GM19193 (cell line): Measurements from ENCODE around the gene TSPAN18.

Experiments used
- POLR2A ChIP-seq: IDR thresholded peaks from 4 replicates; pipeline ENCODE4 v1.6.1; 2011; ENCODE audit not compliant: insufficient read depth, insufficient read length; ENCODE audit errors: extremely low read depth

TSPAN18 gene

GRCh38 chr11:44785856-44786607 is 59.3 kb downstream of the TSPAN18 start:
- TF ChIP-seq POLR2A, result no peak

GRCh38 chr11:44787070-44787469 is 60.3 kb downstream of the TSPAN18 start:
- TF ChIP-seq POLR2A, result no peak

GRCh38 chr11:44787981-44788380 is 61.2 kb downstream of the TSPAN18 start:
- TF ChIP-seq POLR2A, result no peak

- TF ChIP-seq POLR2A, result no peak
Measured at GRCh38 chr11:44788536-44789261, 61.9 kb downstream of the TSPAN18 start.

- TF ChIP-seq POLR2A, result no peak
Measured at GRCh38 chr11:44789496-44789895, 62.7 kb downstream of the TSPAN18 start.

- TF ChIP-seq POLR2A, result no peak
Measured at GRCh38 chr11:44790211-44790610, 63.4 kb downstream of the TSPAN18 start.

- no peak for TF ChIP-seq POLR2A
Measured at GRCh38 chr11:44791316-44791925, 64.7 kb downstream of the TSPAN18 start.

GRCh38 chr11:44792171-44792570 is 65.4 kb downstream of the TSPAN18 start:
- no peak for TF ChIP-seq POLR2A

- no peak for TF ChIP-seq POLR2A
Measured at GRCh38 chr11:44793350-44794090, 66.8 kb downstream of the TSPAN18 start.

- TF ChIP-seq POLR2A, result no peak
Measured at GRCh38 chr11:44795803-44796535, 69.2 kb downstream of the TSPAN18 start.

GRCh38 chr11:44797051-44797450 is 70.3 kb downstream of the TSPAN18 start:
- no peak for TF ChIP-seq POLR2A

GRCh38 chr11:44797886-44798606 is 71.3 kb downstream of the TSPAN18 start:
- no peak for TF ChIP-seq POLR2A

GRCh38 chr11:44798607-44798972 is 71.8 kb downstream of the TSPAN18 start:
- no peak for TF ChIP-seq POLR2A

- no peak for TF ChIP-seq POLR2A
Measured at GRCh38 chr11:44799012-44799411, 72.2 kb downstream of the TSPAN18 start.
